MM.1S (cell line): Measurements from ENCODE around the gene MICALL1.

Experiments
- EZH2 ChIP-seq: fragments of 300-600 bp; sonication (generic); optimal IDR thresholded peaks from 2 replicates; pipeline ENCODE3; 2017; ENCODE audit warnings: low read depth, mild to moderate bottlenecking, antibody characterized with exemption, low read length, mixed read lengths
- EZH2phosphoT487 ChIP-seq: fragments of 300-600 bp; sonication (generic); IDR thresholded peaks from 2 replicates; pipeline ENCODE4 v1.6.1; 2018; ENCODE audit warnings: antibody characterized with exemption, low read length
- TF ChIP-seq, protein P1 (sequence below): fragments of 300-600 bp; sonication (generic); IDR thresholded peaks from 2 replicates; pipeline ENCODE4 v1.5.1; 2016; ENCODE audit warnings: antibody characterized with exemption, low read length, mixed read lengths

DNA sequence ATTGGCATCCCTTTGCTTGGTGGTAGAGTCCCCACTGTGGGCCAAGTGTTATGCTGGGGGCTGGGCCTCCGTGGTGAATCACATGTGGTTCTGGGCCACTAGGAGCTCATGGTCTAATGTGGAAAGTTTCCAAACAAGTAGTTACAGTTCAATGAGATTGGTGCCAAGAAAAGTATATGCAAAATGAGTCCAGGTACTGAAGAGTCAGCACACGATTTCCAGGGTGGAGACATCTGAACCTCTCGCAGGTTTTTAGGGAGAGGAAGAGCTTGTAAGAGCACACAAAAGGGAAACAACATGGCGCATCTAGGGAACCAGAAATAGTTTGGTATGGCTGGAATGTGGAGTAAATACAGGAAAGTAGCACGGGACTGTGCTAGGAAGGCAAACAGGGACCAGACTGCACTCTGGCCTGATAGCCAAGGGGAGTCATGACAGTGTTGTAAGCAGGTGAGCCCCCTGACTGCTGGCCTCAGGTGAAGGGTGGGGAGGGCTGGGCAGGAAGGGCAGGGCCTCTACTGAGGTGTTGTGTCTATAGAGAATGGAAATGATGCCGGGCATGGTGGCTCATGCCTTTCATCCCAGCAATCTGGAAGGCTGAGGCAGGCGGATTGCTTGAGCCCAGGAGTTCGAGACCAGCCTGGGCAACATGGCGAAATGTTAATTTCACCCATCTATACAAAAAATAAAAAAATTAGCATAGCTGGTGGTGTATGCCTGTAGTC lies 60.0 kb downstream of the MICALL1 start:
- TF ChIP-seq, protein P1, sequence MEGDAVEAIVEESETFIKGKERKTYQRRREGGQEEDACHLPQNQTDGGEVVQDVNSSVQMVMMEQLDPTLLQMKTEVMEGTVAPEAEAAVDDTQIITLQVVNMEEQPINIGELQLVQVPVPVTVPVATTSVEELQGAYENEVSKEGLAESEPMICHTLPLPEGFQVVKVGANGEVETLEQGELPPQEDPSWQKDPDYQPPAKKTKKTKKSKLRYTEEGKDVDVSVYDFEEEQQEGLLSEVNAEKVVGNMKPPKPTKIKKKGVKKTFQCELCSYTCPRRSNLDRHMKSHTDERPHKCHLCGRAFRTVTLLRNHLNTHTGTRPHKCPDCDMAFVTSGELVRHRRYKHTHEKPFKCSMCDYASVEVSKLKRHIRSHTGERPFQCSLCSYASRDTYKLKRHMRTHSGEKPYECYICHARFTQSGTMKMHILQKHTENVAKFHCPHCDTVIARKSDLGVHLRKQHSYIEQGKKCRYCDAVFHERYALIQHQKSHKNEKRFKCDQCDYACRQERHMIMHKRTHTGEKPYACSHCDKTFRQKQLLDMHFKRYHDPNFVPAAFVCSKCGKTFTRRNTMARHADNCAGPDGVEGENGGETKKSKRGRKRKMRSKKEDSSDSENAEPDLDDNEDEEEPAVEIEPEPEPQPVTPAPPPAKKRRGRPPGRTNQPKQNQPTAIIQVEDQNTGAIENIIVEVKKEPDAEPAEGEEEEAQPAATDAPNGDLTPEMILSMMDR = no peak
- TF ChIP-seq EZH2 = no peak
- TF ChIP-seq EZH2phosphoT487 = no peak
